C4-2B (cell line): Measurements from ENCODE around the gene NCAPD2.

ENCODE experiments used
- H3K27ac ChIP-seq: fragments of 450-650 bp; 2 replicates; pipeline ENCODE4 v1.5.1; 2017
- CTCF ChIP-seq: fragments of 450-650 bp; conservative IDR thresholded peaks from 2 replicates; pipeline ENCODE4 v1.5.1; 2017; ENCODE audit warnings: mild to moderate bottlenecking
- ZFX ChIP-seq: fragments of 450-650 bp; IDR thresholded peaks from 2 replicates; pipeline ENCODE4 v1.6.1; 2017

NCAPD2 gene

GRCh38 chr12:6493497-6494257, at the start of gene NCAPD2:
Gene NCAPD2, plus strand, starts transcription at chr12:6494102. Its CDS starts 997 bp downstream, at chr12:6495099.
- no peak; the same call in 1 of the 2 replicates for TF ChIP-seq CTCF
- TF ChIP-seq ZFX = no peak
- H3K27ac ChIP-seq = peak within 1 kb of the TSS; percentile 93

GRCh38 chr12:6444704-6445688, 48.9 kb upstream of the NCAPD2 start, which contains the start of gene CD27:
Gene CD27, plus strand, starts transcription at chr12:6444955. Its CDS starts 141 bp downstream, at chr12:6445096.
- no peak within 1 kb of the TSS for H3K27ac ChIP-seq
- no peak for TF ChIP-seq ZFX
- no peak for TF ChIP-seq CTCF

GRCh38 chr12:6450091-6450868, 43.6 kb upstream of the NCAPD2 start:
- TF ChIP-seq ZFX = no peak
- TF ChIP-seq CTCF = no peak
- H3K27ac ChIP-seq = peak overlapping the region; percentile 93; the same call in 1 of the 2 replicates

GRCh38 chr12:6450869-6451347, 43.0 kb upstream of the NCAPD2 start:
- TF ChIP-seq ZFX (no peak), CTCF (no peak)
- H3K27ac ChIP-seq = peak overlapping the region; percentile 93

- H3K27ac ChIP-seq = peak within 1 kb of the TSS; percentile 93
- TF ChIP-seq ZFX (no peak), CTCF (no peak)
Observed at GRCh38 chr12:6451348-6452244, 42.3 kb upstream of the NCAPD2 start, which contains the start of gene TAPBPL. Gene TAPBPL, plus strand, starts transcription at chr12:6452042. Its CDS starts 207 bp downstream, at chr12:6452249.

GRCh38 chr12:6452245-6452943, 41.5 kb upstream of the NCAPD2 start:
- TF ChIP-seq CTCF = no peak
- TF ChIP-seq ZFX = no peak
- H3K27ac ChIP-seq = peak overlapping the region; percentile 93
